GM21786 (cell line): ENCODE data around the gene PIM2.

Experiments
- ATAC-seq: cut with Tn5 transposase; IDR thresholded peaks from one replicate; pipeline ENCODE4 v1.9.1; 2021; ENCODE audit not compliant: unreplicated experiment

Gene PIM2

DNA sequence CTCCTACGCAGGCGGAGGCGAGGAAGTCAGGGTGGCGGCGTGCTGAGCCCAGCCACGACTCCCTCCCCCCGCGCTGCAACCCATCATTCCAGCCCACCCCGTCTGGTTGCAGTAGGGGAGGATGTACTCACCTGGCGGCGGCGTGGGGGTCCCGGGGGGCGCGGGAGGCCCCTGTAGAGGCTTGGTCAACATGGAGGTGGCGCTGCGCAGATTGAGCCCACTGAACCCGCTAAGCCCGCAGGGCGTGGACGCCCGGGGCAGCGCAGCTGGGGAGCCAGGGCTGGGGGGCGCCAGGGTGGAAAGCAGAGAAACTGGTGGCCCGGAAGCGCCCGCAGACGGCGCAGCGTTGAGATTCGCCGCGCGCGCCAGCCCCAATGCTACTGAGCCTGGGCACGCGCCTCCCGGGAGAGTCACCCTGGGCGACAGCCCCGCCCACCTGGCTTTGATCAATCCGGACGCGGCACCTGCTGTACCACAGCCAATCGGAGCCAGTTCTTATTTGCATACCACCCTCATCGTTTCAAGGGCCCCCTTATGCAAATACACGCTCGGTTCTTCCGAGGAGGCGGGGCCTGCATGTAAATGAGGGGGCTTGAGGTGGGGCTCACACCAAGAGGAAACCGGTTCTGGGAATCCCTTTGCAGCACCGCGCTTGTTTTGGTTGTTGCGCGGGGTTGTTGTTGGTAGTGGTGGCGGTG is at the start of gene PIM2:
TSS of gene PIM2 (minus strand) at position 382 of the 698 bp plus-strand sequence. CDS start at position 192, 190 bp downstream.
- ATAC-seq: peak; percentile 69

- no peak for ATAC-seq
Measured at GRCh38 chrX:48968377-48968776, 49.6 kb upstream of the PIM2 start.

DNA sequence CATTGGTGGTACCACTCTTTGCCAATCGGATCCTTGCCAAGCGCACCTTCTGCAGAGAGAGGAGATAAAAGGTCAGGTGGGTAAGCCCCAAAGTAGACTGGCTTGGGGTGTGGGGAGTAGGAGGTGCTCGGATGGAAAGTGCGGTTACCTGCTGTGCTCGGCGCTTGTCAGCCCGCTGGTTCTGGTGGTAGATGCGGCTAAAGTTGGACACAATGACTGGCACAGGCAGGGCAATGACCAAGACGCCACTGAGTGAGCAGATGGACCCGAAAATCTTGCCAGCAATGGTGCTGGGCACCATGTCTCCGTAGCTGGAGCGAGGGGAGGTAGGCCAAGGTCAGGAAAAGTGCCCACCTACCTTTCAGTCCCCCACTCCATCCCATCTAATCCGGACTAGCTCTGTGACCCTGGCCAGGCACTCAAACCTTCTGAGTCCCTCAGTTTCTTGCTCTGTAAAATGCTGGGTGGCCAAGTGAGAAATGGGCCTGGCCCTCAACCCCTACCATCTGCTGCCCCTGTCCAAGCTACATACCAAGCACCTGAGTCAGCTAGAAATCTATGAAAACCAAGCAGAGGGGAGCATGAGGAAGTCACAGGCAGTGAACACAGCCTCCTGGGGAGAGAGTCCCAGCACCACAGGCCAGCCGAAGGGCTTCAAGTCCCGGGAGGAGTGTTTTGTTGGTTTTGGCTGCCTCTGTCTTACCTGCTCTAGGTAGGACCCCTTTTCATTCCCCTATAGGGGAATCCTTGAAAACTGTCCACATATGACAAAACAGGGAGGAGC is 48.2 kb upstream of the PIM2 start:
- no peak for ATAC-seq

DNA sequence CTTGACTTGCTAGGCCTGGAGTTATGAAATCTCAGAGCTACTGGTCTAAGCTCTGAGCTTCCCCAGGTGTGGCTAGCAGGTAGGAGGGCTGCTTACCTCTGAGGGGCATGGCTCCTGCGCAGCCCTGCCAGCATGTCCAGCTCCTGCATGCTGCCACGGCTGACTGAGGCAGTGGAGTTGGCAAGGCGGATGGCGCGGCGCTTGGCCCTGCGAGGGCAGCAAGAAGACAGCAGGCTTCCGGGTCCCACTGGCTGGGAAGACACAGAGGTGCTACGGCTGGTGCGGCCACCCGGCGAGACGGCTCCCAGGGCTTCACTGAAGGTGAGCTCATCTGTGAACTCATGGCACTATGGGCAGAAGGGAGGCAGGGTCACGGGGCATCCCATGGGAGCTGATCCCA is 47.1 kb upstream of the PIM2 start:
- no peak for ATAC-seq

GRCh38 chrX:48961585-48962091 is 42.8 kb upstream of the PIM2 start:
- ATAC-seq: no peak

DNA sequence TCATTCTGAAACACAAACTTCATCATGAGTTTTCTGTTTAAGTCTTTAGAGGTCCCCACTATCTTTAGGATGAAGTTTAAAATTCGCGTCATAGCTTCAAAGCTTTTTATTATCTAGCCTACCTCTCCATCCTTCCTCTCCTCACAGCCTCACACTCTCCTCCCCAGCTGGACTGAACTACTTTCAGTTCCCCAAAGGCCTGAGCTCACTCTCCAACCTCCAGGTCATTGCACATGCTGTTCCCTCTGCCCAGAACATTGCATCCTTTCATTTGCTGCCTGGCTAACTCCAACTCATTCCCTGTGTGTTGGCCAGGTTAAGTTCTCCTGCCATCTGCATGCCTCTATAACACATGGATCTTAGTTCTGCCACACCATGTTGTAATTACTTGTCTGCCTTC is 41.5 kb upstream of the PIM2 start:
- no peak for ATAC-seq

DNA sequence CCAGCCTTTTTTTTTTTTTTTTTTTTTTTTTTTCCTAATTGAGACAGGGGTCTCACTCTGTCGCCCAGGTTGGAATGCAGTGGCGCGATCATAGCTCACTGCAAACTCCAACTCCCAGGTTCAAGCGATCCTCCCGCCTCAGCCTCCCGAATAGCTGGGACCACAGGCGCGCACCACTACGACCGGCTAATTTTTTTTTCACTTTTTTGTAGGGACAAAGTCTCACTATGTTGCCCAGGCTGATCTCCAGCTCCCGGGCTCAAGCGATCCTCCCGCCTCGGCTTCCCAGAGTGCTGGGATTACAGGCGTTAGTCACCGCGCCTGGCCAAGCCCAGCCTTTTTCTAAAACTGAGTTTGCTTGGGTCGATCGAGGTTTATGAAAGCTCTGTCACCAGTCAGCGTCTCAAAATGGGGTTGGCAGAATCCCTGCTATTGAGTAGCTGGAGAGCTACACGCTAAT is 39.8 kb upstream of the PIM2 start:
- no peak for ATAC-seq

DNA sequence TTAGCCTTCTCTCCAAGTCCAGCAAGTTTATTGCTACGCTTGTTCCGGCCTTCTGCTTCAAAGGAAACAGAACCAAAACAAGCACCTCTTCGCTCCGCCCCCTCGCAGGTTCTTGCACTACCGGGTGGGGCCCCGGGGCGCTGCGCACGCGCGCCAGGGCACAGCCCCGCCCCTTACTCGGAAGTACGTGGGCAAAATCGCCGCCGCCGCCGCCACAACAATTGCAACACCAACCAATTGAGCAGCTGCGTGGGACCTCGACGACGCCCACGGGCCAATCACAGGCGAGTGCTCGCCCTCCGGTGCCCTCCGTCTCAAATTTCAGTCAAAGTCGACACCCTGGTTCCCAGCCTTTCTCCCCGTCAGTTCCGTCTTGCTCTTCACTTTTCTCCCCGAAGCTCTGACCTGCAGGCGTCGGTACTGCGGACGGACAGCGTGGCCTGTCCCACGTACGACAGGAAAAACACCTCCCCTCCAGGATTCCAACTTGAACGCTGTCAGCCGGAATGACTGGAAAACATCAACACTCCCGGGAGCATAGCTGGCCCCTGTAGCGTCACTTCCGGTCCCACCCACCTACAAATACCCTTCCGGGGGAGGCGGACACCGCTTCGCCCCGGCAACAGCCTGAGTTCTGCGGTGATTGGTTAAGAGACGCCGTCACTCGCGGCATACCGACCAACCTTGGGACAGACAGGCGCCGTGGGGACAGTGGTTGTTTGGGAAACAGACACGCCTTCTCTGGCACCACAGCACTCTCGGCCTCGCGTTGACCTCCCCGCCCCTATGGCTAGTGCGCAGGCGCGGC is 39.2 kb upstream of the PIM2 start:
- ATAC-seq: peak; percentile 72

DNA sequence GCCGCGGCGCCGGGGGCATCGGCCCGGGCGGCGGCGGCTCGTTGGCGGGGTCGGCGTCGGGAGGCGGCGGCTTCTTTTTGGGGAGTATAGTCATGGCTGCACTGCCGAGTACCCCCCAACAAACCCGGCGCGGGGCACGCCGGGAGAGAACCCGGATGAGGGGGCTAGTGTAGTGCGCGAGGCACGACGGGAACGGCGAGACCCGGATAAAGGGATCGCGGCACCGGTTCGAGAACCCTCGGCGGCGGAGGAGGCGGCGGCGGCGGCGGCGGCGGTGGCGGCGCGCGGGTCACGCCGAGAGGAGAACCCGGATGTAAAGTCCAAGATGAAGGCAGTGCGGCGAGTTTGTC is 38.6 kb upstream of the PIM2 start, which contains the start of gene OTUD5:
TSS of gene OTUD5 (minus strand) at position 131 of the 350 bp plus-strand sequence. CDS start at position 94, 37 bp downstream.
- ATAC-seq: peak; percentile 39

DNA sequence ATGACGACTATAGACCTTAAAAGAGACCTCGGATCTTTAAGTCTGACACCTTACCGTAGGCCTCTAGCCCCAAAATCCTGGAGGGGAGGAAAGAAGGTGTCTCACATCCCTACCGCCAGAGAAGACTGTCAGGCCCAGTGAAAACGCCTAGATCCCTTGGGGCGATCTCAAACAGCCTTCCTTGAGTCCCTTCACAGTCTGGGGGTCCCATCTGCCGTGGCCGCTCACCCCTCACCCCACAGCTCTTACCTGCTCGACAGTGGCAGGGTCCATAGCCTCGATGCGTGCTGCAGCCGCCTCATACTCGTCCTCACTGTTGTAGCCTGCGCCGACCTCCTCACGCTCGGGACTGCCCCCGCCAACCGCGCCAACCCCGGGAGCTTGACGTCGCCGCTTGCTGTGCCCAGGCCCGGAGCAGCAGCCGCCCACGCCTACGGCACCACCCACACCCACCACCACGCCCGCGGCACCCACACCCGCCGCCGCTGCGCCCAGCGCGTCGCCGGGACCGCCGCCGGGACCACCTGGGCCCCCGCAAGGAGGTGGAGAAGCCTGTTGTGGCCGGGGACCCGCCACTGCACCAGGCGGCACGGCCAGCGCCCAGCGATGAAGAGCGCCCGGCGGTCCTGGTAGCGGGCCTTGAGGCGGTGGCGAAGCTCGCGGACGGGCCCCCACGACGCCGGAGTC is 38.0 kb upstream of the PIM2 start:
- ATAC-seq: no peak

- ATAC-seq: no peak
Measured at GRCh38 chrX:48948589-48948988, 29.8 kb upstream of the PIM2 start.

- ATAC-seq: no peak
Measured at GRCh38 chrX:48945517-48946348, 26.9 kb upstream of the PIM2 start.

GRCh38 chrX:48942895-48943294 is 24.1 kb upstream of the PIM2 start:
- ATAC-seq: no peak

DNA sequence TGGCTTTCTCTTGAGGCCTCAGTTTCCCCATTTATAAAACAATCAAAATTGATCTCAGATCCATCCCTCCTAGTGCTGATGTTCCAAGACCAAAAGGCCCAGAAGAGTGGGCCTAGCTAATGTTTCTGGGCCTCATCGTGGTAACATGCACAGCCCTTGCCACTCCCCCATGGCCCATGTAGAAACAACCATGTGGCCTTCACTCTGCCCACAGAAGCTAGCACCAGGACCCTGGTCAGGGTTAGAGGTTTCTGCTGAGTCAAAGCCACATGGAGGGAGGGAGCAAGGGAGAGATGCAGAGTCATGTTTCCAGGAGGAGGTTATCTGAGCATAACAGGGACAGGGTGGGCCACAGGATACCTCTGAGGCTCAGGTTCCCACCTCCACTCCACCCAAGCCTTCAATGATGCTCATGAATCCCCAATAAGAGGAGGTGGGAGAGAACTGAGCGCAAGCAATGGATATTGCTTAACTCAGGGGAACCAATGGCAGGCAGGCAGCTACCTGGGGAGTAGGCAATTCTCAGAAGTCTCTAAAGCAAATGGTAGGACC is 21.7 kb upstream of the PIM2 start:
- ATAC-seq: no peak

DNA sequence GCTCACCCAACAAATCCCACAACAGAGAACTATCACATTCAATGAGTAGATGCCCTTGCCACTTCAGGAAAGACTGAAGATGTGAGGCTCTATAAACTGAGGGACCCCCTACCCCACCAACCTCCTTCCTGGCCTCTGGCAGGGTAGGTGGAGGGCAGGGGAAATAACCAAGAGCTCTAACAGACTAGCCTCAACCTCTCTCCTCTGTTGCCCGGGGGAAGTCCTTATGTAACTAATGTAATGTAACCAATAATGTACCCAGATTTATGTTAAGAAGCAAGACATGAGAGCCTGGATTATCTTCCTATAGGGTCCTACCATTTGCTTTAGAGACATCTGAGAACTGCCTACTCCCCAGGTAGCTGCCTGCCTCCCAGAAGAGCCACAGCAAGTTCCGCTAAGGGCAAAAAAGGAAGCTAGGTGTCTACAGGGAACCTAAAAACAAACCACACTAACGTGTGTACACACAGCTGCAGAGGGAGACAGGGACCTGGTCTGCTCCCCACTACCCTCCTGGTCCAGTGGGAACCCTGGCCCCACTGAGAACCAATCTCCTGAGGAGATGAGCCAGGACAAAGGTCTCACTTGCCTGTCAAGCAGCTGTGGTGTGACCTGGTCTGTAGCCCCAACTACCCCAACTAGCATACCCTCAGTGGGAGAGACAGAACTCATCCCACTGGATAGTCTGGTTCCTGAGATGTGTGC is 20.9 kb upstream of the PIM2 start:
- ATAC-seq: peak; percentile 23

DNA sequence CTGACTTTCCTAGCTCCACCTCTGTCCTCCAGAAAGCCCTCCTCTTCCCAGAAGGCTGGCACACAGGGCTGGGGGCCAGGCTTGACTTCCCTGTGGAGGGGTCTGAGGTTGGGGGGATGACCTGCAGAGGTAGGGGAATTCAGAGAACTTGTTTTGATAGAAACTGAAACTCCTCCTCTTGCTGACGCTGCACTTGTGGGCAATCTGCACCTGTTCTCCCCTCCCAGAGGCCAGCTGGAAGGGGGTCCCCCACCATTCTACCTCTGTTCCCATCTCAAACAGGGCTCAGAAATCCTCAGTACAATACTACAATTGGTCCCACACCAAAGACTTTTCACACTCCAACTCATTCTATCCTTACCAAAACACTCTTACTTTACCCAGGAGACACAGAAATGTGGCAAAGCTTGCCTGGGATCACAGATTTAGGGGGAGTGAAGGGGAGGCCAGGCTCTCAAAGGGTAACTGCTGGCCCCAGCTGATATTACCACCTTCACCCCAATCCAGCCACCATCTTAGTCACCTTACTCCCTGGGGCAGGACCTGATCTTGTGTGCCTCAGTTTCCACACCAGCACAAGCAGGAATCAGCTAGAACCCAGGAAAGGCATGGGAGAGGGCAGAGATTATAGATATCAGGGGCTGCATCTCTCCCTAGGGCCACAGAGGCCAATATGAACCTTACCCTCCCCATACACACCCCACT is 20.0 kb upstream of the PIM2 start:
- peak; percentile 48 for ATAC-seq

GRCh38 chrX:48937054-48937907 is 18.5 kb upstream of the PIM2 start:
- ATAC-seq: peak; percentile 50
